Measurements from ENCODE around the gene L3MBTL2. TPM values are rescaled to one million over a fixed set of nuclear protein-coding genes. Genes with fewer than 3 reads are reported as not detected.
"Not testable (repeated sequence)": the region's sequence is repeated elsewhere in the genome, so short reads cannot be mapped to it uniquely, and the experiment has no call there.

L3MBTL2 gene
- total RNA-seq, 1 donor from 2014 or later, result 41.4 TPM

DNA sequence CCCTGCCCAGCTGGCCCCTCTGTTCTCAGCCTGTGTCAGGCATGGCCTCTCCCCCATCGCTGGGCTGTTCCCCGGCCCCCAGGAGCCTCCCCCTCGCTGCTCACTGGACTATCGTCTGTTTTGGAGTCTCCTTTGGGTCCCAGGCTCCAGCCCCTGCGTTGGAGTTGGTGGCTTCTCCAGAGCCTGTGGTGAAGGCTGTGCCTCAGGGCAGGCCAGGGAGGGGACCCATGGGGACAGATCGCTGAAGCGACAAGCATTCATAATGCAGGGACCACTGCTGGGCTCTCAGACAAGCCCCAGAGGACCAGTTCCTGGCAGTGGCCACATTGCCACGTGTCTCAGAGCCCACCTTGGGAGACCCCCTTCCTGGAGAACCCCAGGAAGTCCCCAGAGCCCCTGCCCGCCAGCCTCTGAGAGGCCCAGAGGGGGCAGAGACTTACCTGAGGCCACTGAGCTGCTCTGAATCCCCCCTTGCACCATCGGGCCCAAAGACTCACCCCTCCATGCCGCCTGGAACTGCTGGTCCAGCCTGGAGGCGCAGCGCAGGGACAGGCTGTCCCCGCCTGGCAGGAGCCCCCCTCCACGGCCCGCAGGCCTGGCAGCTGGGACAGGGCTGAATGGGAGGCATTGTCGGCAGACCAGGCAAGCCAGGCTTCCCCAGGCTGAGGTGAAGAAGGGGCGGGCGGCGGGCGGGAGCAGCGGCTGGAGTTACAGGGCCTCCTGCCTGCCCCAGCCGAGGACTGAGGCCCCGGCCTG, 35.4 kb downstream of the L3MBTL2 start, which contains the start of gene CHADL:
CHADL (minus strand) TSS at position 555 of the 756 bp plus-strand sequence; CDS start at position 505, 50 bp downstream.
- intact Hi-C loops (cut with micrococcal nuclease), result no loop called here

DNA sequence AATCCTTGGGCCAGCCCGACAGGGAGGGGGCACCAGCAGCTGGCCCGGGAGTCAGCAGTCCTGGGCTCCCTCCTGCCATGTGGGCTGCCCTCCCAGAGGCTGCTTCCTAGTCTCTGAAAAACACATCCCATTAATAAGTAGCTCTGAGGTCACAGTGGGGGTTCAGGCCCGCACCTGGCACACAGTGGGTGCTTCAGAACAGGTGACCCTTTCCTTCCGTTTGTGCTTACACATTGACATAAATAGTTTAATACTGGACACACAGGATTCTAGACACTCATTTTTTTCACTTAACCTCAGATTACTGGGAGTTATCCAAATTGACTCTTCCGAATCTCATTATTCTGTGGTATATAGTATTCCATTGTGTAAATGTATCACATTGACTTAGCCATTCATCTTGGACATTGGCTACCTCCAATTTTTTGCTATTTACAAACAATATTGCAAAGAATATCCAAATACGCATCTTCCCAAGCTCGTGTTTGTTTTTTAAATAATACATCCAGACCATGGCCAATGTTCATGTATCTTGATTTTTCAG, 36.1 kb downstream of the L3MBTL2 start:
- intact Hi-C loops (cut with micrococcal nuclease), result no loop called here

DNA sequence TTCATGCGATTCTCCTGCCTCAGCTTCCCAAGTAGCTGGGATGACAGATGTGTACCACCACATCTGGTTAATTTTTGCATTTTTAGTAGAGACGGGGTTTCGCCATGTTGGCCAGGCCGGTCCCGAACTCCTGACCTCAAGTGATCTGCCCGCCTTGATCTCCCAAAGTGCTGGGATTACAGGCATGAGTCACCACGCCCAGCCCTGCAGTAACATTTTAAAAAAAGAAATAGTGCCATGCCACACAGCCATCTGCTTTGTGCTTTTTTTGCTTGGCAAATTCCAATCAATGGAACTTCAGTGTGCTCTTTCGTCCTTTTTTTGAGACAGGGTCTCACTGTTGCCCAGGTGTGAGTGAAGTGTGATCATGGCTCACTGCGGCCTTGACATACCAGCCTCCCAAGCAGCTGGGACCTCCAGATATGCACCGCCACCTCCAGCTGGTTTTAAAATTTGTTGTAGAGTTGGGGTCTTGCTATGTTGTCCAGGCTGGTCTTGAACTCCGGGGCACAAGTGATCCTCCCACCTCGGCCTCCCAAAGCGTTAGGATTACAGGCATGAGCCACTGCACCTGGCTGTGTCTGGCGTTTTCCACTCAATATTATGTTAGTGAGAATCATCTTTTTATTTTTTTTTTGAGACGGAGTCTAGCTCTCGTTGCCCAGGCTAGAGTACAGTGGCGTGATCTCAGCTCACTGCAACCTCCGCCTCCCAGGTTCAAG, 37.4 kb downstream of the L3MBTL2 start:
- intact Hi-C loops (cut with micrococcal nuclease), result no loop called here

DNA sequence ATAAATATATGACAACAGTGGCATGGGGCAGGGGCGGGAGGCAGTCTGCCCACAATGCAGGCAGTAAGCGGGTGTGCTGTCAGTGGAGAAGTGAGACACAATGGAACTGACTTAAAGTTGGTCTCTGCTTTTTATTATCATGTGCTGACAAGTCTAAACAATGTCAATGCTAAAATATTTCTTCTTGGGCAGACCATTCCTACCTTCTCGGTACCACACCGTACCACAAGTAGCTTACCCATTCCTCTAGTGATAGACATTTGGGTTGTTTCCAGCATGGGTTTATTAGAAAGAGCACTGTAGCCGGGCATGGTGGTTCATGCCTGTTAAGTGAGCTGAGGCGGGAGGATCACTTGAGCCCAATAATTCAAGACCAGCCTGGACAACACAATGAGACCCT, 38.2 kb downstream of the L3MBTL2 start:
- intact Hi-C loops (cut with micrococcal nuclease), result no loop called here

DNA sequence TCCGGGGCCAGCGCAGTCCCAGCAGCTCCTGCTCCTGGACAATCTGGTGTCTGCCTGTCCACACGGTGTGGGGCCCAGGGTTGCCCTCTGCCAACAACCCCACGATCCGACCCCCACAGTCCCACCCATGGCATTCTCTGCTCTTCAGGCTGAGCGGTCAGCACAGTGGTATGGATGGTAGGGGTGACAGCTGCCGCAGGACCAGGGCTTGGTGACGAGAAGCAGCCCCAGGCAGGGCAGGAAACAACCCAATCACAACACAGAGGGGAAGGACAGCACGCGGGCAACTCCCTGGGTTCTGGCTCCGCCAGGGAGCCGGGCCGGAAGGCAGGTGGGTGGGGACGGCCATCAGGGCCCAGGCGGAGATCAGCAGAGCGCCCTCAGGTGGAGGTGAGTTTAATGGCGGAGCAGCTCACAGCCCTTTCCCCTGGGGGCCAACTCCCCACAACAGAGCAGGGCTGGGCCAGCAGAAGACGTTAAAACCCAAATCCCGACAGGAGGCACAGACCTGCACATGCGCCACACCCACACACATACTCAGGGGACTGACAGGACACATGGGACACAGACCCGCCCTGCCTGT, 40.9 kb downstream of the L3MBTL2 start:
- intact Hi-C loops (cut with micrococcal nuclease), result no loop called here

DNA sequence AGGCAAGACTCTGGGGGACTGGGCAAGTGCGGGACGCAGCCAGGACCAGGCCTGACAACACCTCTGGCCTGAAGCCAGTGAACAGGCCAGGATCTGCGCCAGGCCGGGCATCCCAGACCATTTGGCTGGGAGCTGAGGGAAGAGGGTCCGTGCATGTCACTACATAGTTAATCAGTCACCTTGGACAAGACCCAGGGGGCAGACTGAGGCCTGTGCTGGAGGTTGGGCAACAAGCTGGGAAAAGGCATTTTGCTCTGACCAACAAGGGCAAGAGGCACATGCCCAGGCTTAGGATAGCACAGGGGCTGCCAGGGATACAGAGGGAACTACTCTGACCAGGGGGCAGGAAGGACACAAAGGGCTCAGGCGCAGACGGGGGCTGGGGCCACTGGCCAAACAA, 42.6 kb downstream of the L3MBTL2 start:
- intact Hi-C loops (cut with micrococcal nuclease), result no loop called here

DNA sequence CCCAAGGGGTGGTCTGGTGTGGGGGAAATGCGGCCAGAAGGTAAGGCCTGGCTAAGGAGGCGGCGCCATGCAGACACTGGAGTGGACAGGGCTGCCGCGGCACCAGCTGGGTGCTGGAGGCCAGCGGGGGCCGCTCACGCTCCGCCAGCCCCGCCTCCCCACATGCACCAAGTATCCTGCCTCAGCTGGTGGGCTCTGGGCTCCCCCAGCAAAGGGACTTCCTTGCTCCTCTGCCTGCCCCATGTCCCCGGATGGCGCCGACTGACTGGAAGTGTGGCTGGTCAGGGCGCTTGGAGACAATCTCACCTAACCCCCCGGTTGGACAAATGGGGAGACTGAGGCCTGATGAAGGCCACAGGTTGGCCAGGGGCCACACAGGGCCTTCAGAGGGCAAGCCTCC, 43.2 kb downstream of the L3MBTL2 start:
- intact Hi-C loops (cut with micrococcal nuclease), result no loop called here

DNA sequence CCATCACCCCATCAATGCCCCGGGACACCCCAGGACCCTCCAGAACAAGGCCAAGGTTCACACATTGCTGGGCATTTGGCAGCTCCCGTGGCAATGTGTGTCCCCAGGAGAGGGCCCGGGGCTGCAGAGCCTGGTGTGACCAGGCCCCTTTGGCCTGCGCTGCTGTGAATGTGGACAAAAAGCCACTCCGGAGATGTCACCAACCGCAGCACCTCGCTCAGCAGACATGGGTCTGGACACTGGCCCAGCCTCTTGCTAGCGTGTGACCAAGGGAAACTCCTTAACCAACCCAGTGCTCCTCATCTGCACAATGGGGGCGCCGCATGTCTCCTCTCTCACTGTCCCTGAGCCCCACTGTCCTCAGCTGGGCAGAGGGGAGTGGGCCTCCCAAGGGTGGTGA, 43.6 kb downstream of the L3MBTL2 start:
- intact Hi-C loops (cut with micrococcal nuclease), result no loop called here

DNA sequence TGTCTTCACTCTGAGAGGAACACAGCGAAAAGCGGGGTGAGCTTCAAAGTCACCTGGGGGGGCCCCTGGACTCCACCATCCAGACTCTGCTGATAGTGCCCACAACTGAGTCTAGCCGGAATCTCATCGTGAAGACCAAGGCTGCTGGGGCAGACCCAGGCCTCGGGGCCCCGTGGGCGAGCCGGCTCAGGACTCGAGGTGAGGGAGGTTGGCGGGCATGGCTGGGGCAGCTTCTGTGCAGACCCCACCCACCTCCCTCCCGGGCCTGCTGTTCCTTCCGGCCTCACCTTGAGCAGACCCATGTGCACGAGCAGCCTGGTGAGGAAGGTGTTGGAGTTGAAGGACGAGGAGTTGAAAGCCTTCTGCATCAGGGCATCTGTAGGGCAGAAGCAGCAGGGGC, 44.3 kb downstream of the L3MBTL2 start:
- intact Hi-C loops (cut with micrococcal nuclease), result no loop called here

DNA sequence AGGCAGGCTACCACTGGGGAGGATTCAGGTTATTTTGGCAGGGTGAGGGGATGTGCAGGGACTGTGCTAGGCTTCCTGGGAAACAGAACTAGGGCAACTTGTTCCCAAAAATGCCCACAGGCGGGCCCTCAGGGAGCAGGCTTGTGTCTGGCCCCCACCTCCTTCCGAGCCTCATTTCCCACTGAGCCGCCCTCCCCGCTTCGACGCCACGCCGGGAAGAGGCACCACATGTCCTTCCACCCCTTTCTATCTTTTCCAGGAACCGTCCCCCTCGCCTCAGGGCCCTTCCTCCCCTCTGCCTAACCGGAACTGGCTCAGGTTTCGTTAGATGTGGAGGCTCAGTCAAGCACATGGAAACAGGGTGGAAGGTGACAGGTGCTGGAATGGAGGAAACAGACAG, 45.0 kb downstream of the L3MBTL2 start:
- intact Hi-C loops (cut with micrococcal nuclease), result no loop called here

DNA sequence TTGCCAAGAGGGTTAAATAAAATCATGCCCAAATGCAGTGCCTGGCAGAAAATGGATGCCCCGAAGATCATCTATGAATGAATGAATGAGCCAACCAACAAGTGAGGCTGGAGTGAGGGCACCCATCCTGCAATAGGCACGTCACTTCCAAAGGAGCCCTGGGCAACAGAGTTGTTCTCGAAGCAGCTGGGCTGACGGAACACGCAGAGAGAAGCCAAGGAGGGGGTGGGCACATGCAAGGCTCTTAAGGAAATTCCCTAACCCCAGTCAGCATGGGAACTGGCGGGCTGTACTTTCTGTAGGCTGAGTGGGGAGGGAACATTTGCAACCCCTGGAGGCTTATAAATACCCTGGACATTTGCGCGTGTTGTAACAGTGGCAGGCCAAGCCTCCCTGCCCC, 47.3 kb downstream of the L3MBTL2 start:
- intact Hi-C loops (cut with micrococcal nuclease), result no loop called here

DNA sequence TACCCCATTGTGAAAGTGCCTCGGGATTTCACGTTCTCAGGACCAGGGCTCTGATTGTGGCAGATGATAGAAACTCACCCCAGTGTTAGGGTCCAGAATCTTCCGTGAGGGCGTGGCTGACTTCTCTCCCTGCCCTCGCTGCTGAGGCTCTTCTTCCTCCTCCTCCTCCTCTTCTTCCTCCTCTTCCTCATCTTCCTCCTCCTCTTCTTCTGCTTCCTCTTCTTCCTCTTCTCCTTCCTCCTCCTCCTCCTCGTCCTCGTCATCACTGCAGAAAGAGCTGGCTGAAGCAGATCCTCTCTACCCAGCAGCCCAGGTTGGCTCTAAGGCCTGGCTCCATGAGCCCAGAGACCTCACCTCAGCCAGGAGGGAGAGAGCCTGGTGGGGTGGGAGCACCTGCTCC, 49.1 kb downstream of the L3MBTL2 start:
- intact Hi-C loops (cut with micrococcal nuclease), result no loop called here

DNA sequence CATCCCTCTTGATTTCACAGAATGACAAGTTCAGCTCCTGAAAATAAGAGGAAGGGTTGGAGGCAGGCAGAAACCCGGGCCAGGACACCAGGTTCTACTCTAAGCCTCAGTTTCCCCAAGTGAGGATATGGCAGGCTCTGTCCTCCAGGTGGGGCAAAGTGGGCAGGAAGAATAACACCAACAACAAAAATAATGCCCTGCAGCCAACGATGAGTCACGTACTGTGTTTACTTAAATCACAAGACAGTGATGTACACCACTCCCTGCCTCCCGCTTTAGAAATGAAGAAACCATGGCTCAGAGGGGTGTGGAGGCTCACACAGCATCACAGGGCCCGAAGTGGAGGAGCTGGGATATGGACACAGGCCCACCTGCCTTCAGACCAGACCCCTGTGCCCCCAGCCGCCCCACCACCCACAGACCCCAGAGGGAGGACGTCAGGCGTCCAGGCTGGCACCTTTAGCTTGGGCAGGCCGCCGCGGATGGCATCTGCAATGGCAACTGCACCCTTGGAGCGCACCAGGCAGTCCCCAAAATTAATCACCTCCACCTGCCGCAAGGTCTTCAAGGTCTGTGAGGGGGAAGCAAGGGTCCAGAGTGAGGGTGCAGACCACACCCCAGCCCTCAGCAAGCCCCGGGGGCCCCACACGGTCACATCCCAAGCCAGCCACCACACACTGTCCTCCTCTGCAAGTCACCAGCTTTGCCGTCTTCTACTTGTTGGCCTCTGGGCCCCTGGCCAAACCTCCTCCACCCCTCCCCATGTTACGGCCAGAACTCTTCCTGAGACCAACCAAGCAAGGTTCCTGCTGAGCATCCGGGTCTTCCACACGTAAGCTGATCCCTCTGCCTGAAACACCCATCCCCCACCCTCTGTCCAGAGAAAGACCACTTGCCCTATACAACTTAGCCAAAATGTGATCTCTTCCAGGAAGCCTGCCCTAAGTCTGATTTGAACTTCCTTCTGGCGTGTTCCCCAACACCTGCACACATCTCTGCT, 51.4 kb downstream of the L3MBTL2 start:
- intact Hi-C loops (cut with micrococcal nuclease), result no loop called here

DNA sequence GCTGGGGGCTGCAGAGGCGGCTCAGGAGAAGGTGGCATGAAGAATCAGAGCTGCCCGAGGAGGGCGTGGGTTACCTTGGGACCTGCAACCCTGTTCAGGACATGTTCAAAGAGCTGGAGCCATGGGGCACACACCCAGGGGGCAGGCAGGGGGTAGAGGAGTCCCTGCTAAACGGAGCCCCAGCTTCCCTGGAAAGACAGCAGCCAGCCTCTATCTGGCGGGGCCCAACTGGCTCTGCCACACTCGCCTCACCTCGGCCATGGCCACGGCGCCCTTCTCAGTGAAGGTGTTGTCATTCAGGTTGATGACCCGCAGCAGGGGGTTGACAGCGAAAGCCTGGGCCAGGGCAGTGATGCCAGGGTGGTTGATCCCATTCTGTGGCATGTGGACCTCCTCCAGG, 52.6 kb downstream of the L3MBTL2 start:
- intact Hi-C loops (cut with micrococcal nuclease), result no loop called here

DNA sequence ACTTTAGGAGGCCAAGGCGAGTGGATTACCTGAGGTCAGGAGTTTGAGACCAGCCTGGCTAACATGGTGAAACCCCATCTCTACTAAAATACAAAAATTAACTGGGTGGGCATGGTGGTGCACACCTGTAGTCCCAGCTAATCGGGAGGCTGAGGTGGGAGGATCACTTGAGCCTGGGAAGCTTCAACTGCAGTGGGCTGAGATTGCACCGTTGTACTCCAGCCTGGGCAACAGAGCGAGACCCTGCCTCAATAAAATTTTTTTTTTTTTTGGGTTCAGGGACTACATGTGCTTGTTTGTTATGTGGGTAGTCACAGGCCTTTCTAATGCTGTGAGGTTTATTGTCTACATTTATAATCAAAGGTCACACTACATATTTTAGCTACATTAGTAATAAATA, 54.6 kb downstream of the L3MBTL2 start:
- intact Hi-C loops (cut with micrococcal nuclease), result not testable (repeated sequence)

DNA sequence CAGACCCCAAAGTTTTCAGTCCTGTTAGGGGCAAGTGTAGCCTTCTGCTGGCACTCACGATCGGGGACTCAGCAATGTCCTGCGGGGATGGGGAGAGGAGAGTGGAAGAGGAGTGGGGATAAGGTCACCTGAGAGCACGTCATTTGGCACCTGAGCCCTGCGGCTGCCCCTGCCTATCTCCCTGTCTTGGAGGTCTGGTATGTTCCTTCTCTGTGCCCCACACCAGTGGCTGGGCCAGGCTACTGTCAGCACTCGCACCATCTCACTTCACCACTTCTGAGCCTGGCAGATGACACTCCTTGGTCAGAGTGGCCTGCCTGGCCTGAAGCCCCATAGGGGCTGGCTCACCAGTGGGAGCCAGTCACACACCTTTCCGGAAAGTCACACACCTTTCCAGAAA, 55.8 kb downstream of the L3MBTL2 start:
- intact Hi-C loops (cut with micrococcal nuclease), result no loop called here

DNA sequence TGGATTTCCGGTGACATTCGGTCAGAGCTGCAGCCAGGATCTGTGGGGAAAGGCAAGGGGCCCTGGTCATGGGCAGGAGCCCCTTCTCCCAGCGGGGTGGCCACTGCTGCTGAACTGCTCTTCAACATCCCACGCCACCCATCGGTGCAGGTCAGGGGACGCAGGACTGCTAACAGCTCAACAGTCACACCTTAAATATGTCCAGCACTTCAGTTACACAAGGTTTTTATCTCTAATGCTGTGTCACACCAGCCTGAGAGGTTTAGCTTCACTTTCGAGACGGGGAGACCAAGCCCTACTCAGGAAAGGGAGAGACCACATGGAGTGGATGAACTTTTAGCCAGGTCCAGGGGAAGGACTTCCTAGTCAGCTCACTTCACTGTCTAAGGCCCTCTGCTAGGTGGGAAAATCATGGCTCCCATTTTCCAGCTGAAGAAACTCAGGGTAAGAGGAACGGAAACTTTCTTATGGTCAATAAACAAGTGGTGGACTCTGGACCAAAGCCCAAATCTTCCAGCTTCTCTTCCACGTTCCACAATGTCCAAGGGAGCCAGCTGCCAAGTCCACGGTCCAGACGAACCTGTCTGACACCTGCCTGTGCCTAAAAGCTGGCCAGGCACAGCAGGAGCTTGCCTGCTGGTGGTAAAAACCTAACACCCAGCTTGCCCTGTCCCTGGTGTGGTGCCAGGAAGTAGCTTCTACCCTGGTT, 56.6 kb downstream of the L3MBTL2 start:
- intact Hi-C loops (cut with micrococcal nuclease), result no loop called here

DNA sequence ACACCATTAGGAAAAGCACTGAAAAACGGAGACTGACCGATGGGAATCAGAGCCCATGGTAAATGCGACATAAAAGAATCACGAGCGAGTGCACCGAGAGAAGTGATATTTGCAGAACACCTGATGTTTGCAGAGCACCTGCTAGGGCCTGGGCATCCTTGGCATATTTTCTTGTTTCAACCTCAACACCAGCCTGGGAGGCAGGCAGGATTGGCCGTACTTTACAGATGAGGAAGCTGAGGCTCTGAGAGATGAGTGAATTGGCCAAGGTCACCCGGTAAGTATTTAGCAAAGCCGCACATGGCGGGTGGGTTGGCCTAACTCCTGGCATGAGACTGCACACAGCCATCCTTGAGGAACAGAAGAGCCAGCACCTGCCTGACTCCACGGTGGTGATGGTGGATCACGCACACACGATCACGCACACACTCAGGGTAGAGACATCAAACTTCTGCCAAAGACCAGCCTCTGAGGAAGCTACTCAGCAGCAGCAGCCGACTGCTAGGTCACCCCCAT, 57.2 kb downstream of the L3MBTL2 start:
- intact Hi-C loops (cut with micrococcal nuclease), result no loop called here

DNA sequence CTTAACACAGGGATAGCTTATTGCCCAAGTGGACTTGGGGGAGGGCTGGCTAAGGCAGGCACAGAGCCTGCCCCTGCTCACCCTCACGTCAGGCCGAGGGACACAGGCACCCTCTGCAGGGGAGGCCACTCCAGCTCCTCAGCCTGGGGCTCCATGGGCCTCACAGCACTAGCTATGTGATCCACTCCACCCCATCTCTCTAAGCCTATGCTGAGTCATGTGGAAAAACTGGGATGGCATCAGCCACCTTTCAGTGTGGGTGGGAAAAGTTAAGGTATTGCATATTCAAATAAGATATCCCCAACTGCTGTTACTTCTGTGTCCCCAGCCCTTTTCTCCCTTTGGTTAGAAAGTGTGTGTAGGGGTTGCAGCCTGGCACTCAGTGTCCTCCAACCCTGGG, 58.6 kb downstream of the L3MBTL2 start:
- intact Hi-C loops (cut with micrococcal nuclease), result no loop called here

DNA sequence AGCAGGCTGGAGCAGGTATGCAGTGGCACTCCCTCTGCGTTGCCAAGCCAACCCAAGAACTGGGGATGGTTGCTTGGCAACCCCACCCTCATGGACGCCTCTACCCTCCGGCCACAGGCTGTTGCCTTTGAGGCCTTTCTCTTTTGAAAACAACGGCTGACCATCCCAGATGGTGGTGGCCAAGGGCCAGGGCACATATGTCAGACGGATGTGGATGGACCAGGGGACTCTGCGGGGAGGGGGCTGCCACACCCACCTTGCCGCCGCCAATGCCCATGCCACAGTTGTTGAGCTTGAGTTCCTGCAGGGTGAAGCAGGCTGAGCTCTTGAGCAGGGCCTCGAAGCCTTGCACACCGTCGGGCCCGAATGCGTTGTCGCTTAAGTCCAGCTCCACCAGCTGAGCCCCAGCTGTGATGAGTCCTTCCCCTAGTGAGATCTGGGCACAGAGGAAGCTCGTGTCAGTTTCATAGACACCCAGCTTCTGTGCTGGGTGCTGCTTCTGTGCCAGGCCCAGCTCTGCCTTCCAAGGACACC, 59.4 kb downstream of the L3MBTL2 start:
- intact Hi-C loops (cut with micrococcal nuclease), result no loop called here
